ENCODE results near the gene FCN3.

The FCN3 gene

DNA sequence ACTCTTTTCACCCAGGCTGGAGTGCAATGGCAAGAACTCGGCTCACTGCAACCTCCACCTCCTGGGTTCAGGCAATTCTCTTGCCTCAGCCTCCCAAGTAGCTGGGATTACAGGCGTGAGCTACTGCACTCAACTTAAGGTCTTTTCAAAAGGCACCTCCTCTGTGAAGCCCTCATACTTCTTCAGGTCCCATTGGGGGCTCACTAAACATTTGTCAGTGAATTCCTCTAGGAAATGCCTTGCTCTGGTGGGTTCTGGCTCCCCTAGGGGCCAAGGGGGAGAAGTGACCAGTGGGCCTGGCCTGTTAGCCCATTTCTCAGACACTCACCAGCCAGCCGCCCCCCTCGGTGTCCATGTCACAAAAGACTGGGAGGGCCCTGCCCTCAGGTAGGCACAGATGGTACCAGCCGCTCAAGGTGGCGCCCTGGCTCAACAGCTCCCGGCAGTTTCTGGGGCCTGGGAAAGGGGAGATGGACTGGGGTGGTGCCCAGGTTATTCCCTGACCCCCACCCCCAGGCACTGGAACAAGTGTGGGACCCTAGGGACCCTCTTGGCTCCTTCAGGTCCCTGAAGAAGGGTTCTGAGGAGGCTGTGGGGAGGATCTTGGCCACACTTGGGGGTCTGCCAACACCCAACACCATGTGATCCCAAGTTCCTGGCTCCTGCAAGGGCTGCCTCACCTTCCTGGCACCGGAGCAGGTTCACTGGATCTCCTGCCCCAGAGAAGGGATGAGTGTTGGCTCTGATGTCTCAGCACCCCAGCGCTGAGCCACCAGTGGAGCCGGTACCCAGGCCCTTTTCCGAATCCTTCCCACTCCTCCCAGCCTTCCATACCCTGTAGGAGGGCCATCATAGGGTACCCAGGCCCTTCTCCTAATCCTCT, 1.6 kb downstream of the FCN3 start:
- no peak for TF ChIP-seq MYC (IDR thresholded peaks at IDR 0.05; ENCODE audit: low read depth, low read length)
- TF ChIP-seq, protein P1, sequence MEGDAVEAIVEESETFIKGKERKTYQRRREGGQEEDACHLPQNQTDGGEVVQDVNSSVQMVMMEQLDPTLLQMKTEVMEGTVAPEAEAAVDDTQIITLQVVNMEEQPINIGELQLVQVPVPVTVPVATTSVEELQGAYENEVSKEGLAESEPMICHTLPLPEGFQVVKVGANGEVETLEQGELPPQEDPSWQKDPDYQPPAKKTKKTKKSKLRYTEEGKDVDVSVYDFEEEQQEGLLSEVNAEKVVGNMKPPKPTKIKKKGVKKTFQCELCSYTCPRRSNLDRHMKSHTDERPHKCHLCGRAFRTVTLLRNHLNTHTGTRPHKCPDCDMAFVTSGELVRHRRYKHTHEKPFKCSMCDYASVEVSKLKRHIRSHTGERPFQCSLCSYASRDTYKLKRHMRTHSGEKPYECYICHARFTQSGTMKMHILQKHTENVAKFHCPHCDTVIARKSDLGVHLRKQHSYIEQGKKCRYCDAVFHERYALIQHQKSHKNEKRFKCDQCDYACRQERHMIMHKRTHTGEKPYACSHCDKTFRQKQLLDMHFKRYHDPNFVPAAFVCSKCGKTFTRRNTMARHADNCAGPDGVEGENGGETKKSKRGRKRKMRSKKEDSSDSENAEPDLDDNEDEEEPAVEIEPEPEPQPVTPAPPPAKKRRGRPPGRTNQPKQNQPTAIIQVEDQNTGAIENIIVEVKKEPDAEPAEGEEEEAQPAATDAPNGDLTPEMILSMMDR (IDR thresholded peaks at IDR 0.05; ENCODE audit: low read depth, low read length), result peak; percentile 25
- DNase-seq (ENCODE audit: low read depth), result no peak
- H3K4me3 ChIP-seq (ENCODE audit: low read depth, low read length), result no peak overlapping the region

DNA sequence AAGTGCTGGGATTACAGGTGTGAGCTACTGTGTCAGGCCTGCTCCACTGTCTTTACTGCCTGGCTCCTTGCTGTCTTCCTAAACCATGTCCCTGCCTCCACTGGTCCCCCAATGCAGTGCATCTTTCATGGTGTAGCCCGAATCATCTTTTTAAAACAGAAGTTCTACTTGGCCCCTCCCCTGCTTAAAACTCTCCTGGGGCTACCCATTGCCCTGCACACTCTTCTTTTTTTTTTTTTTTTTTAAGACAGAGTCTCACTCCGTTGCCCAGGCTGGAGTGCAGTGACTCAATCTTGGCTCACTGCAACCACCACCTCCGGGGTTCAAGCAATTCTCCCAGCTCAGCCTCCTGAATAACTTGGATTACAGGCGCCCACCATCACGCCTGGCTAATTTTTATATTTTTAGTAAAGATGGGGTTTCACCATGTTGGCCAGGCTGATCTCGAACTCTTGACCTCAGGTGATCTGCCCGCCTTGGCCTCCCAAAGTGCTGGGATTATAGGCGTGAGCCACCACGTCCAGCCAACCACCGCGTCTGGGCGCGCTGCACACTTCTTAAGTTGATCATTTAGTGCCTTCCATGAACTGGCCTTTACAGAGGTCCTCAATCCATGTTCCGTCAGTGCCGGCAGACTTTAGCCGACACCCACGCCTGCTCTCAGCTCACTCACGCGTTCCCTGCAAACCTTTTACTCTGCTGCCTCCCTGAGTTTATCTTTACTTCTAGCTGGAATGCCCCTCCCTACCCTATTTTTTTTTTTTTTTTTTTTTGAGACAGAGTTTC, 2.4 kb downstream of the FCN3 start:
- TF ChIP-seq, protein P1 (IDR thresholded peaks at IDR 0.05; ENCODE audit: low read depth, low read length), result no peak
- TF ChIP-seq, protein P2, sequence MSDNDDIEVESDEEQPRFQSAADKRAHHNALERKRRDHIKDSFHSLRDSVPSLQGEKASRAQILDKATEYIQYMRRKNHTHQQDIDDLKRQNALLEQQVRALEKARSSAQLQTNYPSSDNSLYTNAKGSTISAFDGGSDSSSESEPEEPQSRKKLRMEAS (IDR thresholded peaks at IDR 0.05; ENCODE audit: low read depth, low read length), result no peak
- TF ChIP-seq MYC (IDR thresholded peaks at IDR 0.05; ENCODE audit: low read depth, low read length) (no peak), POLR2A (IDR thresholded peaks at IDR 0.05; ENCODE audit: extremely low read depth, insufficient read length) (no peak)
- DNase-seq (ENCODE audit: low read depth), result no peak
- no peak overlapping the region for H3K4me3 ChIP-seq (ENCODE audit: low read depth, low read length)

DNA sequence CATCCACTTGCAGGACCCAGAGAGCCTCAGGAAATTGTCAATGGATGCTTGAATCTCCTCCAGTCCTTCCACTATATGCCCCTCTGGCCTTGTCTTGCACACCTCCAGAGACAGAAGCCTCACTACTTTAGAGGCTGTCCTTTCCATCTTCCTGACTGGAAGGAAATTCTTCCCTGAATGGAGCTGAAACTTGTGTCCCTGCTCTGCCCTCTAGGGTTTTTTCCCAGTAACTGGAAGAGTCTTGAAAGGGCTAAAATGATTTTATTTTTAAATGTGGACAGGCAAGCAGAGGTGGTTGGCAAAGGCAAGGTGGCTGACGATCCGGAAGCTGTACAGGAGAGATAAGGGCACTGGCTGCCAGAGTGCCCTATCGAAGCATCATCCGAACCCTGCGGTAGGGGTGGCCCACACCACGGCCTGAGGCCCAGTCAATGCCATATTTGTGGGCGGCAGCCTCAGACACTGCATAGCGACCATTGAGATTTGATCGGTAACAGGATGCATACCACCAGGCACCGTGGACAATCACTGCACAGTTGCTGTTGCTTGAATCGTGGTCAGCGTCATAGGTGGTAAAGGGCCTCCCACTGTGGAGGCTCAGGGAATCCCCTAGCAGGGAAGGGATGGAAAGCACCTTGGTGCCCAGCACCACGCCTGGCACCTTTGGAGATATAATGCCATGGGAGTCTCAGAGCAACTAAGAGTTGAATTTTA, 5.6 kb downstream of the FCN3 start:
- DNase-seq (ENCODE audit: low read depth), result no peak
- TF ChIP-seq MYC (IDR thresholded peaks at IDR 0.05; ENCODE audit: low read depth, low read length) (no peak), POLR2A (IDR thresholded peaks at IDR 0.05; ENCODE audit: extremely low read depth, insufficient read length) (no peak)
- TF ChIP-seq, protein P1 (IDR thresholded peaks at IDR 0.05; ENCODE audit: low read depth, low read length), result no peak
- TF ChIP-seq, protein P2 (IDR thresholded peaks at IDR 0.05; ENCODE audit: low read depth, low read length), result no peak
- H3K4me3 ChIP-seq (ENCODE audit: low read depth, low read length), result no peak overlapping the region

DNA sequence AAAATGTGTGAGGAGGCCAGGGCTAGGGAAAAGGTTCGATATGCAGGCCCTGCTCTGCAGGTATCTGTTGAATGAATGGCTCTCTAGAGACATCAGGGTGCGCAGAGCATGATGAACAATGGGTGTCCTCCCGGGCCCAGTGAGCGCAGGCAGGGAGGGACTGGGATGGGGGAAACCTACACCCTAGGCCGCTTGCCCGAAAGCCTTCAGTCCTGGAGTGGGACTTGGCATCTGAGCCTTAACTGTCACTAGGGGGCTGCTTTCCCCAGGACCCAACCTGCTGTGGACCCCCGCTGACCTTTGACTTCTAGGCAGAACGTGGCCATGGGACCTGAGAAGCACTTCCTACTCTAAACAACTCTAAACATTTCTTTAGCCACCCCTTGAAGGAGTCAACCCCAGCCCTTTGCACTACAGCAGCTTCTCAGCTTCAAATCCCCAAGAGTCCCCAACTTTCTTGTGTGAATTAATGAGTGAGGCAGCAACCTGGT, 7.4 kb downstream of the FCN3 start:
- TF ChIP-seq POLR2A (IDR thresholded peaks at IDR 0.05; ENCODE audit: extremely low read depth, insufficient read length) (no peak), MYC (IDR thresholded peaks at IDR 0.05; ENCODE audit: low read depth, low read length) (no peak)
- TF ChIP-seq, protein P1 (IDR thresholded peaks at IDR 0.05; ENCODE audit: low read depth, low read length), result no peak
- TF ChIP-seq, protein P2 (IDR thresholded peaks at IDR 0.05; ENCODE audit: low read depth, low read length), result no peak
- no peak for DNase-seq (ENCODE audit: low read depth)
- H3K4me3 ChIP-seq (ENCODE audit: low read depth, low read length), result peak overlapping the region; percentile 81

DNA sequence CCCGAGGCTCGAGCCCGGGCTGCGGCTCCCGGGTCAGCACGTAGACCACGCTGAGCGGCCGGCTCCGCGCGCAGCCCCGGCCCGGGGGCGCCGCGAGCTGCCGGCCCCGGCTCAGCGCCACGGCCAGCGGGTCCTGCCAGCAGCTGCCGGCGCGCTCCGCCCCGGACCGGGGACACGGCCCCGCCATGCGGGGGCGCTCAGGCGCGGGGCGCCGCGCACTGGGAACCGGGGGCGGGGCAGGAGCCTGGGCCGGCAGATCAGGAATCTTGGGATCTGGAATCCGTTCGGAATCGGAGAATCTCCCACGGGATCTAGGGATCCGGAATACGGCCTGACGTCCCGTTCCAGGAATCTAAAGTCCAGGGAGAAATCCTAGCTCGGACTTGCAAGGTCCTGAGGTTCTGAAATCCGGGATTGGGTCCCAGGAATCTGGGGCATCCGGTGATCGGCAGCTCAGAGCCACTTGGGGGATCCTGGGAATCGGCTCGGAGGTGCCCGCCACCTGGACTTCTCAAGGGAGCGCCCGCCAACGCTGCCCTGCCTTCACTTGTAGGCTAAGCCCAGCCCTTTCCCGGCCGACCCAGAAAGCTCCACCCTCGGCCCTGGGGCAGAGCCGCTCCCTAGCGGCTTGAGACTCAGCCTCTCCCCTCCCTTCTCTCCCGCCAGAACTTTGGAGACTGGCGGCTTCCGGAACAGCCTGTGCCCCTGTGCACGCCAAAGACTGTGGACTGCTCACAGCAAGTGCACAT, 8.0 kb downstream of the FCN3 start, which contains the start of gene MAP3K6:
Gene MAP3K6 (minus strand): TSS at position 551 of the 749 bp plus-strand sequence. CDS start 364 bp downstream, at position 187.
- H3K4me3 ChIP-seq (ENCODE audit: low read depth, low read length), result peak within 1 kb of the TSS; percentile 81
- peak; percentile 91 for DNase-seq (ENCODE audit: low read depth)
- TF ChIP-seq, protein P2 (IDR thresholded peaks at IDR 0.05; ENCODE audit: low read depth, low read length), result peak; percentile 43; the same call in 1 of the 2 replicates
- TF ChIP-seq, protein P1 (IDR thresholded peaks at IDR 0.05; ENCODE audit: low read depth, low read length), result peak; percentile 17
- peak; percentile 45 for TF ChIP-seq POLR2A (IDR thresholded peaks at IDR 0.05; ENCODE audit: extremely low read depth, insufficient read length)
- peak; percentile 19; the same call in 1 of the 2 replicates for TF ChIP-seq MYC (IDR thresholded peaks at IDR 0.05; ENCODE audit: low read depth, low read length)
